IMR-90 (cell line): ENCODE measurements around the gene WNK4. TPM values are rescaled to one million over a fixed set of nuclear protein-coding genes. Genes with fewer than 3 reads are reported as not detected.

Experiments used
- ATAC-seq: fragments of 200-7000 bp; cut with Tn5 transposase; 2 replicates; pipeline ENCODE4 v1.9.1; 2020; ENCODE audit warnings: low read depth, mild to moderate bottlenecking, moderate library complexity
- BruUV-seq: library from RNA; stranded (reverse); fragments of 400-500 nt; replicated peaks from 2 replicates; lab custom pipeline; 2021; lab: Mats Ljungman, UMichigan
- CTCF ChIA-PET: fragments of 300-600 bp; formaldehyde crosslinking; extraction: SDS; loops from one replicate; lab custom pipeline; 2021; ENCODE audit warnings: antibody characterized with exemption; lab: Yijun Ruan, JAX
- POLR2A ChIA-PET: fragments of 300-600 bp; sonication (Branson Sonifier 250); formaldehyde crosslinking; loops from one replicate; lab custom pipeline; 2022; ENCODE audit warnings: antibody characterized with exemption; ENCODE audit not compliant: unreplicated experiment; lab: Charles Lee
- DNase-seq: peaks from one replicate; pipeline ENCODE4 v3.0.0; 2013
- H2AFZ ChIP-seq: replicated peaks from 2 replicates; pipeline ENCODE3; 2013; ENCODE audit warnings: low read length, mild to moderate bottlenecking; ENCODE audit not compliant: poor library complexity
- H2AK5ac ChIP-seq: 2 replicates; pipeline ENCODE4 v1.6.1; 2013; ENCODE audit warnings: low read depth, low read length, inconsistent platforms
- H2AK9ac ChIP-seq: replicated peaks from 2 replicates; pipeline ENCODE3; 2013; ENCODE audit warnings: mild to moderate bottlenecking, low read depth, low read length, moderate library complexity; ENCODE audit not compliant: poor library complexity
- H2BK120ac ChIP-seq: 2 replicates; pipeline ENCODE4 v1.6.1; 2013; ENCODE audit warnings: low read depth, low read length, inconsistent platforms
- H2BK15ac ChIP-seq: 3 replicates; pipeline ENCODE4 v1.6.1; 2013; ENCODE audit warnings: low read depth, low read length, inconsistent platforms
- H2BK20ac ChIP-seq: 2 replicates; pipeline ENCODE4 v1.6.1; 2013; ENCODE audit warnings: low read depth, mild to moderate bottlenecking, inconsistent platforms, low read length, moderate library complexity
- H2BK5ac ChIP-seq: 2 replicates; pipeline ENCODE4 v1.6.1; 2013; ENCODE audit warnings: mild to moderate bottlenecking, low read depth, low read length, inconsistent platforms; ENCODE audit not compliant: poor library complexity, severe bottlenecking
- H3K14ac ChIP-seq: replicated peaks from 2 replicates; pipeline ENCODE4 v1.6.1; 2013; ENCODE audit warnings: low read depth, low read length, inconsistent platforms
- H3K18ac ChIP-seq: 2 replicates; pipeline ENCODE4 v1.6.1; 2013; ENCODE audit warnings: low read depth, low read length, control low read depth
- H3K23ac ChIP-seq: 2 replicates; pipeline ENCODE4 v1.6.1; 2013; ENCODE audit warnings: low read depth, low read length, inconsistent platforms
- H3K27ac ChIP-seq: 2 replicates; pipeline ENCODE4 v1.5.1; 2013; ENCODE audit warnings: mild to moderate bottlenecking, control low read depth, low read length; ENCODE audit not compliant: insufficient read depth
- H3K27me3 ChIP-seq: 2 replicates; pipeline ENCODE4 v1.6.1; 2013; ENCODE audit warnings: low read length; ENCODE audit not compliant: control insufficient read depth, insufficient read depth
- H3K36me3 ChIP-seq: 2 replicates; pipeline ENCODE4 v1.6.1; 2013; ENCODE audit warnings: low read length, mixed read lengths; ENCODE audit not compliant: control insufficient read depth, insufficient read depth
- H3K4ac ChIP-seq: 2 replicates; pipeline ENCODE4 v1.6.1; 2013; ENCODE audit warnings: low read depth, low read length, inconsistent platforms
- H3K4me1 ChIP-seq: 2 replicates; pipeline ENCODE4 v1.6.1; 2013; ENCODE audit warnings: low read length, mixed read lengths; ENCODE audit not compliant: control insufficient read depth, insufficient read depth
- H3K4me2 ChIP-seq: 2 replicates; pipeline ENCODE4 v1.6.1; 2013; ENCODE audit warnings: low read depth, mild to moderate bottlenecking, control low read depth, low read length, moderate library complexity
- H3K4me3 ChIP-seq: 2 replicates; pipeline ENCODE4 v1.5.1; 2013; ENCODE audit warnings: low read depth, mild to moderate bottlenecking, control low read depth, low read length, moderate library complexity; ENCODE audit not compliant: insufficient read depth
- H3K56ac ChIP-seq: 2 replicates; pipeline ENCODE4 v1.6.1; 2013; ENCODE audit warnings: low read length, inconsistent platforms; ENCODE audit not compliant: insufficient read depth; ENCODE audit errors: extremely low read depth
- H3K79me1 ChIP-seq, 2 experiments: 2 replicates each; pipeline ENCODE4 v1.6.1; 2013; ENCODE audit warnings: low read length in 2 of 2, inconsistent platforms in 1 of 2, low read depth in 1 of 2
- H3K9ac ChIP-seq: 2 replicates; pipeline ENCODE4 v1.6.1; 2013; ENCODE audit warnings: low read depth, low read length, control low read depth
- H3K9me1 ChIP-seq: 2 replicates; pipeline ENCODE4 v1.6.1; 2013; ENCODE audit warnings: low read length, inconsistent platforms; ENCODE audit not compliant: insufficient read depth
- H3K9me3 ChIP-seq: 2 replicates; pipeline ENCODE4 v1.6.1; 2013; ENCODE audit warnings: low read length; ENCODE audit not compliant: control insufficient read depth, insufficient read depth
- H4K20me1 ChIP-seq: 2 replicates; pipeline ENCODE4 v1.6.1; 2013; ENCODE audit warnings: low read length, inconsistent platforms; ENCODE audit not compliant: insufficient read depth
- H4K5ac ChIP-seq: 2 replicates; pipeline ENCODE4 v1.6.1; 2013; ENCODE audit warnings: mild to moderate bottlenecking, low read depth, low read length, control low read depth
- H4K8ac ChIP-seq, 2 experiments: 2 replicates each; pipeline ENCODE4 v1.6.1; 2013; ENCODE audit warnings: low read depth in 2 of 2, low read length in 2 of 2, control low read depth in 1 of 2, inconsistent platforms in 1 of 2
- H4K91ac ChIP-seq: 2 replicates; pipeline ENCODE4 v1.6.1; 2013; ENCODE audit warnings: low read depth, low read length, inconsistent platforms; ENCODE audit not compliant: insufficient read depth
- CEBPB ChIP-seq: IDR thresholded peaks from 2 replicates; pipeline ENCODE4 v1.6.1; 2012; ENCODE audit warnings: low read depth, low read length, improper control_type of control experiment
- FOS ChIP-seq: fragments of 150-350 bp; IDR thresholded peaks from 2 replicates; pipeline ENCODE4 v1.6.1; 2016; ENCODE audit warnings: low read depth, low read length
- RAD21 ChIP-seq: IDR thresholded peaks from 2 replicates; pipeline ENCODE4 v1.6.1; 2012; ENCODE audit warnings: low read length, improper control_type of control experiment
- WGBS, 2 experiments: methylation state at CpG; one replicate each; pipeline versions ENCODE4 v1.1.5 to v1.1.7; 2013; ENCODE audit warnings: missing lambda C conversion rate in 2 of 2; ENCODE audit not compliant: insufficient read length in 1 of 2; ENCODE audit errors: extremely low coverage in 2 of 2; 5-methylcytosine and 5-hydroxymethylcytosine counted together
- dilution Hi-C: fragments of 300-500 bp; cut with HindIII; formaldehyde crosslinking; loops from one replicate; pipeline ENCODE4 v1.14.3; 2018; ENCODE audit warnings: low sequenced_read_pairs; ENCODE audit not compliant: unreplicated experiment
- in situ Hi-C: fragments of 300-500 bp; cut with MboI; formaldehyde crosslinking; loops from 3 replicates; pipeline ENCODE4 v1.14.3; 2019; ENCODE audit warnings: low sequenced_read_pairs, inconsistent platforms, mixed read lengths
- intact Hi-C: fragments of 100-400 bp; cut with micrococcal nuclease; formaldehyde crosslinking; loops from 2 replicates; pipeline ENCODE4 v1.10.0; 2022
- polyA plus RNA-seq, 3 experiments: library from polyadenylated mRNA; depleted of rRNA; stranded (reverse); fragments of >200 nt; gene quantifications; 2 replicates each; pipeline ENCODE4 v1.2.3, GENCODE V29; 2012; ENCODE audit warnings: low replicate concordance in 1 of 3
- total RNA-seq: library from RNA; depleted of rRNA; stranded (reverse); fragments of >200 nt; gene quantifications from 2 replicates; pipeline ENCODE4 v1.2.3, GENCODE V29; 2012

Gene WNK4
- total and polyA plus RNA-seq, 2 of the 4 experiments (the other 2 are of a cell fraction): 1.3 to 15.1 TPM

DNA sequence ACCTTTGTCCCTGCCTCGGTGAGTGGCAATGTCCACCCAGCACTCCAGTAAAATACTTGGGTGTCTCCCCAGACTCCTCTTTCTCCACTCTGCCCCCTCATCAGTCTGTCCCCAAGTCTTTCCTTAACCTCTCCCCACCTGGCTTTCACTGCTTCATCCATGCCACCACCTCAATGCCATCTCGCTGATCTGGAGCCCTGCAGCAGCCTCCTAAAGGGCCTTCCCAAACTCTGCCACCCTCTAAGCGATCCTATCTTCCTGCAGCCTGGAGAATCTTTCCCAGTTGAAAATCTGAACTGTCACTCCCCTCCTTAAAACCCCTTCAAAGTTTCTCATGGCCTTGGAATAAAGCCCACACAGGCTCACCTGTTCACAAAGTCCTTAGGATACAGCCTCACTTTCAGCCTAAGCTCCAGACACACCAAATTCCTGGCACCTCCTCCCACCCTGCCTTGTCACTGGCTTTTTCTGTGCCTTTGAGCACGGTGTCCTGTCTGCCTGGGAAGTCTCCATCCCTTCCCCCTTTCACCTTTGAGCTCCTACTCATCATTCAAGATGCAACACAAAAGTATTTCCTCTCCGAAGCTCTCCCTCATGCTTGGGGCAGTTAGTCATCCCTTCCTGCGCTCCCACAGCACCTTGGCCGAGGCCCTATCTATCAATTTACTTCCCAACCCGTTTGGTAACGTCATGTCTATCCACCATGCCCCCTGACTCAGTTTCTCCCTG is 2.8 kb downstream of the WNK4 start:
- intact Hi-C loops (no loop called here), in situ Hi-C loops (no loop called here), dilution Hi-C loops (no loop called here)
- no peak overlapping the region for H3K56ac ChIP-seq
- H2BK20ac ChIP-seq: peak overlapping the region; percentile 99
- peak overlapping the region; percentile 4 for H2BK15ac ChIP-seq
- peaks cover 26% of the 10 kb centered on the region for H3K4me1 ChIP-seq
- H2AK5ac ChIP-seq: peak overlapping the region; percentile 99
- peak overlapping the region; percentile 98 for H2AK9ac ChIP-seq
- no peaks in the 10 kb centered on the region for H3K27me3 ChIP-seq
- peak overlapping the region; percentile 90 for H3K14ac ChIP-seq
- H3K36me3 ChIP-seq: peaks cover 14% of the 10 kb centered on the region
- H4K20me1 ChIP-seq: no peaks in the 10 kb centered on the region
- H4K91ac ChIP-seq: peak overlapping the region; percentile 90
- ATAC-seq: peak; percentile 47
- peak overlapping the region; percentile 0 to 86; a peak in 3 of 4 replicates for H4K8ac ChIP-seq
- H3K9me1 ChIP-seq: peaks cover 31% of the 10 kb centered on the region
- peak overlapping the region; percentile 30 for H3K4me2 ChIP-seq
- H3K23ac ChIP-seq: peak overlapping the region; percentile 73
- no peak overlapping the region; the same call in 1 of the 2 replicates for H3K27ac ChIP-seq
- TF ChIP-seq CEBPB (peak; percentile 48; the same call in 1 of the 2 replicates), RAD21 (no peak), FOS (peak; percentile 37; the same call in 1 of the 2 replicates)
- peak overlapping the region; percentile 93 for H2BK120ac ChIP-seq
- peak overlapping the region; percentile 14; the same call in 1 of the 2 replicates for H4K5ac ChIP-seq
- no peaks in the 10 kb centered on the region for H3K9me3 ChIP-seq
- H3K79me1 ChIP-seq: peaks cover 0 to 47% of the 10 kb centered on the region in 2 experiments
- H2BK5ac ChIP-seq: peak overlapping the region; percentile 59
- no peak overlapping the region for H3K9ac ChIP-seq
- peak overlapping the region; percentile 92 for H3K4ac ChIP-seq
- no peak overlapping the region for H3K4me3 ChIP-seq
- ChIA-PET POLR2A (no interaction called here), CTCF (interaction anchor here (0.5 kb wide), 1 partner anchor 201 kb away, joined by 4 read pairs; no protein-coding TSS in a partner anchor)
- peak overlapping the region; percentile 85 for H2AFZ ChIP-seq
- 24% methylated on average over 6 of the region's 9 CpGs; no CpG with 5 or more reads in 1 of the 2 experiments for WGBS, 2 experiments
- H3K18ac ChIP-seq: no peak overlapping the region
- no TSS peak for BruUV-seq
- peak; percentile 83 for DNase-seq
